Left cardiac atrium (tissue), 4 donors: ENCODE results near the gene DAB2IP. TPM values are rescaled to one million over a fixed set of nuclear protein-coding genes. Genes with fewer than 3 reads are reported as not detected.

Experiments
- ATAC-seq, 2 donors: fragments of 200-7000 bp; cut with Tn5 transposase; one replicate each; pipeline ENCODE4 v1.9.1; 2020; ENCODE audit warnings: mild to moderate bottlenecking in 2 of 2, moderate library complexity in 2 of 2
- DNase-seq: peaks from one replicate; pipeline ENCODE4 v3.0.0-alpha.2; 2020
- intact Hi-C, 2 donors: fragments of 100-400 bp; cut with DNase I; formaldehyde crosslinking; loops; one replicate each; pipeline versions ENCODE4 v1.14.1 to v1.15.1; 2022 to 2023
- total RNA-seq, 2 donors: library from RNA; stranded (reverse); fragmentation: NEBNext Ultra II Directional; extraction: Animal tissue kit (Norgen Biotek cat#: 25700); gene quantifications; one replicate each; pipeline ENCODE4 v1.2.1, GENCODE V29; 2021
- donor health status: DM: no; HTN: yes; CAD: no.
- donor health status: DM: no; HTN: yes; CAD: no; lungs with severe emphysema.
- donor health status: DM: yes; HTN: yes; CAD: no.
- donor health status: Dilated cardiomyopathy.

Gene DAB2IP
- total RNA-seq, 2 donors from 2014 or later = 41.6 to 58.3 TPM

GRCh38 chr9:121743441-121744001 is 92.1 kb downstream of the DAB2IP start:
- DNase-seq (peak; percentile 87), ATAC-seq (peak; percentile 93)
- intact Hi-C loops = loop anchor here (5.0 to 10.0 kb wide), 2 partner anchors 249 to 251 kb away; no protein-coding TSS in a partner anchor

- ATAC-seq = peak; percentile 56 to 62
- DNase-seq = peak; percentile 64
- intact Hi-C loops = loop anchor here (5.0 to 10.0 kb wide), 2 partner anchors 248 to 251 kb away; no protein-coding TSS in a partner anchor
Measured at GRCh38 chr9:121744002-121744686, 92.7 kb downstream of the DAB2IP start.

DNA sequence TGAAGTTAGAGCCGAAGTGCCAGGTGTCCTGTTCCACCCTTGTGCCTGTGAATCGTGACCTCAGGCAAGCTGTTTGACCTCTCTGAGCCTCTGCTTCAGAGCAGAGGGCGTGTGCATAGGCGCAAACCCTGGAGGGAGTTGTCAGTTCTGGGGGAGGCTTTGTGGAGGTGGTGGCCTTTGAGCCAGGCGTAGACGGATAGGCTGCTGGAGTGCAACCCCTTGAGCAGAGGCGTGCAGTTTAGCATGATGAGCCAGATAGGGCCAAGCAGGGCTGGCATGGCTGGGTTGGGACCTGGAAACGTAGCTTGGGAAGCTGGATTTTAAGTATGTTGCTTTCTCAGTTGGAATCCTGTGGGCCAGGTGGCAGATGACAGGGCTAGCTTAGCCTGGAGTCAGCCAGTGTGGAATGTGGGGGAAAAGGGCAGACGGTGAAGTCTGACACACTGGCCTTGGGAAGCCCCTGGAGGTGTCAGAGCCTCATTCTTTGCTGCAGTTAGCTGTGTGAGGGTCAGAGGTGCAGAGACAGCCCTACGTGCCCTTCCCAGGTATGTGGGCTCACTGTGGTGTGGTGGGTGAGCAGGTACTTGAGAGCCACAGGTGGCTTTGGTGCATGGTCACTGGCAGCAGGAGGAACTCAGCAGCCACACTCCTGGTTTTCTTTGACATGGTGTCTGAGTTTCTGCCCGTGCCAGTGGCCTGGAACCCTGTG is 93.4 kb downstream of the DAB2IP start:
- intact Hi-C loops = loop anchor here (5.0 to 10.0 kb wide), 2 partner anchors 247 to 250 kb away; no protein-coding TSS in a partner anchor
- ATAC-seq = no peak
- no peak for DNase-seq

GRCh38 chr9:121745396-121745695 is 93.9 kb downstream of the DAB2IP start:
- no peak for ATAC-seq
- intact Hi-C loops = loop anchor here in 1 of 2 donors (10.0 kb wide), 1 partner anchor 249 kb away; no protein-coding TSS in a partner anchor

GRCh38 chr9:121746411-121746810 is 95.0 kb downstream of the DAB2IP start:
- intact Hi-C loops = loop anchor here in 1 of 2 donors (10.0 kb wide), 1 partner anchor 248 kb away; no protein-coding TSS in a partner anchor
- DNase-seq = no peak
- ATAC-seq = no peak

More at GRCh38 chr9:121745396-121745695, 93.9 kb downstream of the DAB2IP start:
- DNase-seq = no peak

- ATAC-seq (no peak), DNase-seq (no peak)
- intact Hi-C loops = loop anchor here in 1 of 2 donors (10.0 kb wide), 1 partner anchor 248 kb away; no protein-coding TSS in a partner anchor
Measured at GRCh38 chr9:121746866-121747265, 95.4 kb downstream of the DAB2IP start.

DNA sequence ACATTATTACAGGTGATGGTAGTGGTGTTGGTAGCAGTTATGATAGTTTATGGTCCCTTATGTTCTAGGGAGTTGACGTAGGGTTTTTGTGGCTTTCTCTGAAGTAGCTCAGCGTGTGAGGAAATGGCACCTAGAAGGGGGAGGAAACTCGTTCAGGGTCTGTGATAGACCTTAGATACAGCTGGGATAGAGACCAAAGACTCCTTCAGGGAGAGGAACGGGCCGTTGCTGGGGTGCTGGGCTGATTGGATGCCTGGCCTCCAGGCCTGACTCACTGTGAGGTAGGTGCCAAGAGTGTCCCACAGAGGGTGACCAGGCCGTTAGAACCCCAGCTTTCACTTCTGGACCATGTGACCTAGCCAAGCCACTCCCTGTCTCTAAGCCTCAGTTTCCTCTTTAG is 96.6 kb downstream of the DAB2IP start:
- DNase-seq (no peak), ATAC-seq (no peak)
- intact Hi-C loops = loop anchor here in 1 of 2 donors (10.0 kb wide), 1 partner anchor 247 kb away; no protein-coding TSS in a partner anchor

- peak; percentile 70 for DNase-seq
- peak; percentile 42 to 60 for ATAC-seq
- intact Hi-C loops = loop anchor here in 1 of 2 donors (10.0 kb wide), 1 partner anchor 246 kb away; no protein-coding TSS in a partner anchor
Measured at GRCh38 chr9:121748727-121749423, 97.4 kb downstream of the DAB2IP start.

GRCh38 chr9:121749614-121750013 is 98.2 kb downstream of the DAB2IP start:
- intact Hi-C loops = loop anchor here (10.0 kb wide), 2 partner anchors 115 to 245 kb away; no protein-coding TSS in a partner anchor
- no peak for DNase-seq
- no peak for ATAC-seq

DNA sequence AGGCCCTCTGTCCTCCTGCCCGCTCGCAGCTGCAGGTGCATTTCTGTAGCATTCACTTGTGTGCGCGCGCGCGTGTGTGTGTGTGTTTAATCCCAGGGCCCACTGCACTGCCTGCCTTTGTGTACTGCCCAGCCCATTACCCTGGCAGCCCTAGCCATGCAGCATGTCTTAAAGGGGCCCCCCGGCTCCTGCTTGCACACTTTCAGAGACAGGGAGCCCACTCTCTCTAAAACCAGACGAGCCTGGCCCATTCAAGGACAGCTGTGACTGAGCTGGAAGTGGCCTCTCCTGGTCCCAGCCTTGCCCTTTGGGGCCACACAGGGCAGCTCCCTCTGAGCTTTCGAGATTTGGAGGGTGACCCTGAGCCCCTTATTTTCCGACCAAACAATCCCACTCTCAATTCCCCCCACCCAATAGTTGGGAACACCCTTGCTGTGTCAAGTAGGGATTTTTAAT is 98.9 kb downstream of the DAB2IP start:
- ATAC-seq = no peak
- intact Hi-C loops = loop anchor here in 1 of 2 donors (10.0 kb wide), 1 partner anchor 115 kb away; no protein-coding TSS in a partner anchor
- DNase-seq = no peak

DNA sequence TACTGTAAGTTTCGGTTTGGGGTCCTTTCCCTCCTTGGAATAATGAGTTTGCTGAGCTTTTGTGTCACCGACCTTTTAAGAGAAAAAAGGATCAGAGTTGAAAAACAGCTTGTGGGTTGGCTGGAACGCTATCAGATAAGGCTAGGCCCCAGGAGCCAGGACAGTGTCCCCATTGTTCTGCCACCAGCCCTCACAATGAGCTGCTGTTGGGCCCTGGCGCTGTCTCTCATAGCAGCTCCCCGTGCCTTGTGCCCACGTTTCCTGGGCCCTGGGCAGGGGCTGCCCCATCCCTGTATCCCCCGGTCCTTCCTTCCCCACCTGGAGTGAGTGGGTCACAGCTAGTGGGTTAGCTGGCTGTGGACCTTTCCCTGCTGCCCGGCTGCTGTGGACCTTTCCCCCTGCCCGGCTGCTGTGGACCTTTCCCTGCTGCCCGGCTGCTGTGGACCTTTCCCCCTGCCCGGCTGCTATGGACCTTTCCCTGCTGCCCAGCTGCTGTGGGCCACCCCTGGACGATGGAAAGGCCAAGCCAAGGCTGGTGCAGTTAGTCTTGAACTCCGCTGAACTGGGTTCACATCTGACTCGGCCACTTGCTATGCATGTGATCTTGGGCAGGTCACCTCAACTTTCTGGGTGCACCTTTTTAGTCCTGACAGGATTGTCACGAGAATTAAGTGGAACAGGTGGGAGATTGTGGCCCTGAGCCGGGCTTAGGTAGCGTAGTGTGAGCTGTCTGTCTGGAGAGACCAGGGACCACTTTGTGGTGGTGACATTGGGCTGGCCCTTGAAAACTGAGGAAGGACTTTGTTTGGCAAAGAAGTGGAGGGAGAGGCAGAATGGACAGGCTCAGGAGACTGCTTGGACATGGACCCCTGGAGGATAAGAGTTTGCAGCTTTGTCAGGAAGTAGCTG is 99.5 kb downstream of the DAB2IP start:
- intact Hi-C loops = loop anchor here in 1 of 2 donors (10.0 kb wide), 1 partner anchor 114 kb away; no protein-coding TSS in a partner anchor
- DNase-seq = no peak

DNA sequence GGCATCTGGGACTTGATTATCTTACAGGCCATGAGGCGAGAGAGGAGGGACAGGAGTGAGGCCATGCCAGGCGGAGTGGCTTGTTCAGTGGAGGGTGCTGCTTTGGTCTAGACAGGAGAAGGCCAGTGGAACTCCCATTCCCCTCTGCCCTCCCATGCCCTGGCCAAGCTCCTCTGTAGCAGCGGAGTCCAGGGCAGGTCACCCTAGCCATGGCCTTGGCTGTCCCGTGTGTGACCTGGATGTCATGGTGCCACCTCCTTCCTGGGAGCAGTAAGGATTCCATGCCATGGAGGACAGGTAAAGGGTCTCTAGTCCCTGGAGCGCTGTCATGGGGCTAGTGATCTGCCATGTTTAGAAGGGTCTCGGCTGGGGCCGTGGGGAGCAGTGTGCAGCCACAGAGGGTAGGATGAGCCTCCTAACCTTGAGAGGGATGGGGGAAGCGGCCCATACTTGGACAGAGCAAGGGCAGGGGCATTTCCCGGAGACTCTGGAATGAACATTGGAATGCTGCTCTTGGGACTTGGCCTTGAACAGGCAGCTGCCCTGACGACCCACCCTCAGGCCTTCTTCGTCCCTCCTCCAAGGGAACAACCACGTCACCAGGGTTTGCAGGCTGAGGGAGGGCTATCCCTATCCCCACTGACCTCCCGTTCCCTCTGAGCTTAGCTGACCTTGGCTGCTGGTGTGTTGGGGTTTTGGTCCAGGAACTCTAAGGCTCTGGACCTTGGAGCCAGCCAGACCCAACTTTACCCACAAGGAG is 100.4 kb downstream of the DAB2IP start:
- intact Hi-C loops = loop anchor here in 1 of 2 donors (10.0 kb wide), 1 partner anchor 113 kb away; no protein-coding TSS in a partner anchor
- DNase-seq (no peak), ATAC-seq (peak; percentile 3 to 31)

More for the DNA sequence above, 99.5 kb downstream of the DAB2IP start:
- no peak for ATAC-seq

- ATAC-seq = no peak
Measured at GRCh38 chr9:121752929-121753328, 101.5 kb downstream of the DAB2IP start.

GRCh38 chr9:121753802-121754654 is 102.6 kb downstream of the DAB2IP start:
- DNase-seq (peak; percentile 68), ATAC-seq (peak in 1 of 2 donors; percentile 44)
- intact Hi-C loops = loop anchor here in 1 of 2 donors (10.0 kb wide), 1 partner anchor 111 kb away; no protein-coding TSS in a partner anchor

More at GRCh38 chr9:121752929-121753328, 101.5 kb downstream of the DAB2IP start:
- intact Hi-C loops = loop anchor here in 1 of 2 donors (10.0 kb wide), 1 partner anchor 112 kb away; no protein-coding TSS in a partner anchor
- DNase-seq = no peak

- no peak for ATAC-seq
- DNase-seq = no peak
- intact Hi-C loops = loop anchor here in 1 of 2 donors (10.0 kb wide), 1 partner anchor 110 kb away; no protein-coding TSS in a partner anchor
Measured at GRCh38 chr9:121754655-121755436, 103.4 kb downstream of the DAB2IP start.
